C4-2B (cell line): ENCODE data around the gene GPR143.

Experiments used
- H3K27ac ChIP-seq: fragments of 450-650 bp; 2 replicates; pipeline ENCODE4 v1.5.1; 2017
- CTCF ChIP-seq: fragments of 450-650 bp; conservative IDR thresholded peaks from 2 replicates; pipeline ENCODE4 v1.5.1; 2017; ENCODE audit warnings: mild to moderate bottlenecking
- ZFX ChIP-seq: fragments of 450-650 bp; IDR thresholded peaks from 2 replicates; pipeline ENCODE4 v1.6.1; 2017

Gene GPR143

GRCh38 chrX:9688833-9689232 is 76.8 kb downstream of the GPR143 start:
- H3K27ac ChIP-seq, result no peak overlapping the region
- TF ChIP-seq ZFX, result no peak
- TF ChIP-seq CTCF, result no peak

GRCh38 chrX:9687899-9688298 is 77.7 kb downstream of the GPR143 start:
- TF ChIP-seq CTCF (no peak), ZFX (no peak)
- no peak overlapping the region for H3K27ac ChIP-seq

- TF ChIP-seq CTCF, result no peak
- no peak for TF ChIP-seq ZFX
- H3K27ac ChIP-seq, result no peak overlapping the region
These were observed 82.3 kb downstream of the GPR143 start for GRCh38 chrX:9683350-9683749.

- TF ChIP-seq ZFX (no peak), CTCF (no peak)
- H3K27ac ChIP-seq, result no peak overlapping the region
These were observed 82.8 kb downstream of the GPR143 start for GRCh38 chrX:9682861-9683260.

- H3K27ac ChIP-seq, result no peak overlapping the region
- TF ChIP-seq ZFX (no peak), CTCF (no peak)
These were observed 83.2 kb downstream of the GPR143 start for GRCh38 chrX:9682456-9682855.

GRCh38 chrX:9681422-9681821 is 84.2 kb downstream of the GPR143 start:
- H3K27ac ChIP-seq, result no peak overlapping the region
- no peak for TF ChIP-seq CTCF
- TF ChIP-seq ZFX, result no peak

- no peak for TF ChIP-seq CTCF
- TF ChIP-seq ZFX, result no peak
These were observed 84.6 kb downstream of the GPR143 start for GRCh38 chrX:9681011-9681410.

More at GRCh38 chrX:9681011-9681410, 84.6 kb downstream of the GPR143 start:
- no peak overlapping the region for H3K27ac ChIP-seq
